Measurements from ENCODE around the gene ASCL5.

ASCL5 gene

GRCh38 chr1:201145132-201145531 lies 18.1 kb upstream of the ASCL5 start:
- TF ChIP-seq EZH2 (IDR thresholded peaks at IDR 0.05; ENCODE audit: borderline replicate concordance, low read depth, low read length, severe bottlenecking) (no peak), CTCF (IDR thresholded peaks at IDR 0.05; ENCODE audit: borderline replicate concordance, extremely low read depth, low read length, poor library complexity, severe bottlenecking) (no peak)
- Histone ChIP-seq H3K9ac (ENCODE audit: low read depth, low read length) (no peak overlapping the region), H2AFZ (ENCODE audit: low read depth, low read length) (no peak overlapping the region), H3K4me3 (ENCODE audit: low read depth in 1 of 2, low read length in 2 of 2) (no peak overlapping the region), H3K79me2 (ENCODE audit: insufficient read depth, low read length) (no peaks in the 10 kb centered on the region), H3K36me3 (ENCODE audit: insufficient read depth, low read length) (peaks cover 95% of the 10 kb centered on the region), H3K9me3 (ENCODE audit: insufficient read depth, low read length, severe bottlenecking) (no peaks in the 10 kb centered on the region), H3K4me2 (ENCODE audit: insufficient read depth, low read length) (no peak overlapping the region), H3K4me1 (ENCODE audit: insufficient read depth, low read length) (no peaks in the 10 kb centered on the region), H4K20me1 (ENCODE audit: insufficient read depth, low read length) (peaks cover 20% of the 10 kb centered on the region), H3K27me3 (ENCODE audit: insufficient read depth, low read length, poor library complexity) (no peaks in the 10 kb centered on the region), H3K27ac (ENCODE audit: low read length) (no peak overlapping the region)
- DNase-seq = no peak
- ATAC-seq (ENCODE audit: insufficient read depth, low read depth) = no peak

- ATAC-seq (ENCODE audit: insufficient read depth, low read depth) = no peak
- H3K4me2 ChIP-seq (ENCODE audit: insufficient read depth, low read length) = no peak overlapping the region
- no peak overlapping the region for H2AFZ ChIP-seq (ENCODE audit: low read depth, low read length)
- H4K20me1 ChIP-seq (ENCODE audit: insufficient read depth, low read length) = peaks cover 20% of the 10 kb centered on the region
- H3K27me3 ChIP-seq (ENCODE audit: insufficient read depth, low read length, poor library complexity) = no peaks in the 10 kb centered on the region
- no peak overlapping the region for H3K4me3 ChIP-seq (ENCODE audit: low read depth in 1 of 2, low read length in 2 of 2)
- TF ChIP-seq CTCF (IDR thresholded peaks at IDR 0.05; ENCODE audit: borderline replicate concordance, extremely low read depth, low read length, poor library complexity, severe bottlenecking) (no peak), EZH2 (IDR thresholded peaks at IDR 0.05; ENCODE audit: borderline replicate concordance, low read depth, low read length, severe bottlenecking) (no peak)
- no peak overlapping the region for H3K9ac ChIP-seq (ENCODE audit: low read depth, low read length)
- H3K79me2 ChIP-seq (ENCODE audit: insufficient read depth, low read length) = no peaks in the 10 kb centered on the region
- no peaks in the 10 kb centered on the region for H3K4me1 ChIP-seq (ENCODE audit: insufficient read depth, low read length)
- peaks cover 95% of the 10 kb centered on the region for H3K36me3 ChIP-seq (ENCODE audit: insufficient read depth, low read length)
- H3K9me3 ChIP-seq (ENCODE audit: insufficient read depth, low read length, severe bottlenecking) = no peaks in the 10 kb centered on the region
- H3K27ac ChIP-seq (ENCODE audit: low read length) = no peak overlapping the region
- no peak for DNase-seq
These were observed 17.7 kb upstream of the ASCL5 start for GRCh38 chr1:201144701-201145100.

- Histone ChIP-seq H3K79me2 (ENCODE audit: insufficient read depth, low read length) (no peaks in the 10 kb centered on the region), H3K9me3 (ENCODE audit: insufficient read depth, low read length, severe bottlenecking) (no peaks in the 10 kb centered on the region), H4K20me1 (ENCODE audit: insufficient read depth, low read length) (peaks cover 22% of the 10 kb centered on the region), H3K4me3 (ENCODE audit: low read depth in 1 of 2, low read length in 2 of 2) (no peak overlapping the region), H3K4me2 (ENCODE audit: insufficient read depth, low read length) (no peak overlapping the region), H3K27me3 (ENCODE audit: insufficient read depth, low read length, poor library complexity) (no peaks in the 10 kb centered on the region), H3K27ac (ENCODE audit: low read length) (no peak overlapping the region), H3K36me3 (ENCODE audit: insufficient read depth, low read length) (peaks cover 95% of the 10 kb centered on the region), H2AFZ (ENCODE audit: low read depth, low read length) (no peak overlapping the region), H3K4me1 (ENCODE audit: insufficient read depth, low read length) (no peaks in the 10 kb centered on the region), H3K9ac (ENCODE audit: low read depth, low read length) (no peak overlapping the region)
- no peak for ATAC-seq (ENCODE audit: insufficient read depth, low read depth)
- TF ChIP-seq CTCF (IDR thresholded peaks at IDR 0.05; ENCODE audit: borderline replicate concordance, extremely low read depth, low read length, poor library complexity, severe bottlenecking) = no peak
- no peak for TF ChIP-seq EZH2 (IDR thresholded peaks at IDR 0.05; ENCODE audit: borderline replicate concordance, low read depth, low read length, severe bottlenecking)
- DNase-seq = no peak
These were observed 17.0 kb upstream of the ASCL5 start for GRCh38 chr1:201143726-201144635.

All from DND-41 (cell line).